Measurements from ENCODE around the gene ADPRHL1.
"Not testable (repeated sequence)": the region's sequence is repeated elsewhere in the genome, so short reads cannot be mapped to it uniquely, and the experiment has no call there.

ADPRHL1 gene

GRCh38 chr13:113378825-113379224 is 74.5 kb downstream of the ADPRHL1 start:
- Histone ChIP-seq H3K4me3 (ENCODE audit: low read length) (no peak overlapping the region), H3K4me1 (ENCODE audit: control insufficient read depth, low read length) (peaks cover 12% of the 10 kb centered on the region), H4K20me1 (ENCODE audit: control insufficient read depth, insufficient read depth, low read depth, low read length) (no peaks in the 10 kb centered on the region), H3K4me2 (ENCODE audit: low read length) (no peak overlapping the region), H3F3A (ENCODE audit: control insufficient read depth, insufficient read depth) (no peaks in the 10 kb centered on the region), H3K27me3 (ENCODE audit: control insufficient read depth, low read length) (no peaks in the 10 kb centered on the region; the same call in 1 of the 2 replicates), H3K9me3 (ENCODE audit: control insufficient read depth, insufficient read depth, low read length) (no peaks in the 10 kb centered on the region), H3K9me2 (replicated peaks; ENCODE audit: control insufficient read depth, low read length) (no peaks in the 10 kb centered on the region), H3K36me3 (ENCODE audit: control insufficient read depth, low read length) (no peaks in the 10 kb centered on the region), H3K79me2 (ENCODE audit: control insufficient read depth, low read length) (no peaks in the 10 kb centered on the region), H3K27ac (ENCODE audit: low read depth, low read length) (no peak overlapping the region)
- TF ChIP-seq CTCF (IDR thresholded peaks at IDR 0.05; ENCODE audit: low read depth, low read length, poor library complexity, severe bottlenecking) (no peak), EZH2phosphoT487 (IDR thresholded peaks at IDR 0.05; ENCODE audit: borderline replicate concordance, low read length) (no peak)

GRCh38 chr13:113374511-113375175 is 78.6 kb downstream of the ADPRHL1 start:
- Histone ChIP-seq H4K20me1 (ENCODE audit: control insufficient read depth, insufficient read depth, low read depth, low read length) (no peaks in the 10 kb centered on the region), H3K36me3 (ENCODE audit: control insufficient read depth, low read length) (no peaks in the 10 kb centered on the region), H3K4me2 (ENCODE audit: low read length) (no peak overlapping the region), H3K79me2 (ENCODE audit: control insufficient read depth, low read length) (no peaks in the 10 kb centered on the region), H3K27me3 (ENCODE audit: control insufficient read depth, low read length) (no peaks in the 10 kb centered on the region), H3K4me3 (ENCODE audit: low read length) (no peak overlapping the region), H3K4me1 (ENCODE audit: control insufficient read depth, low read length) (peaks cover 12% of the 10 kb centered on the region), H3K9me3 (ENCODE audit: control insufficient read depth, insufficient read depth, low read length) (no peaks in the 10 kb centered on the region), H3K27ac (ENCODE audit: low read depth, low read length) (no peak overlapping the region), H3F3A (ENCODE audit: control insufficient read depth, insufficient read depth) (no peaks in the 10 kb centered on the region), H3K9me2 (replicated peaks; ENCODE audit: control insufficient read depth, low read length) (no peaks in the 10 kb centered on the region)
- TF ChIP-seq CTCF (IDR thresholded peaks at IDR 0.05; ENCODE audit: low read depth, low read length, poor library complexity, severe bottlenecking) (no peak), EZH2phosphoT487 (IDR thresholded peaks at IDR 0.05; ENCODE audit: borderline replicate concordance, low read length) (no peak)

- H3K27ac ChIP-seq (ENCODE audit: low read depth, low read length), result no peak overlapping the region
- no peaks in the 10 kb centered on the region for H4K20me1 ChIP-seq (ENCODE audit: control insufficient read depth, insufficient read depth, low read depth, low read length)
- no peaks in the 10 kb centered on the region for H3K9me3 ChIP-seq (ENCODE audit: control insufficient read depth, insufficient read depth, low read length)
- no peak overlapping the region for H3K4me3 ChIP-seq (ENCODE audit: low read length)
- no peaks in the 10 kb centered on the region for H3K36me3 ChIP-seq (ENCODE audit: control insufficient read depth, low read length)
- no peaks in the 10 kb centered on the region for H3K79me2 ChIP-seq (ENCODE audit: control insufficient read depth, low read length)
- no peak for TF ChIP-seq EZH2phosphoT487 (IDR thresholded peaks at IDR 0.05; ENCODE audit: borderline replicate concordance, low read length)
- H3K4me1 ChIP-seq (ENCODE audit: control insufficient read depth, low read length), result peaks cover 12% of the 10 kb centered on the region
- H3K9me2 ChIP-seq (replicated peaks; ENCODE audit: control insufficient read depth, low read length), result no peaks in the 10 kb centered on the region
- H3K27me3 ChIP-seq (ENCODE audit: control insufficient read depth, low read length), result no peaks in the 10 kb centered on the region
- no peaks in the 10 kb centered on the region for H3F3A ChIP-seq (ENCODE audit: control insufficient read depth, insufficient read depth)
- H3K4me2 ChIP-seq (ENCODE audit: low read length), result no peak overlapping the region
These were observed 79.3 kb downstream of the ADPRHL1 start for GRCh38 chr13:113373811-113374485.

- not testable (repeated sequence) for H3K9me3 ChIP-seq (ENCODE audit: control insufficient read depth, insufficient read depth, low read length); H3K79me2 ChIP-seq (ENCODE audit: control insufficient read depth, low read length); H4K20me1 ChIP-seq (ENCODE audit: control insufficient read depth, insufficient read depth, low read depth, low read length); H3K4me2 ChIP-seq (ENCODE audit: low read length); H3K9me2 ChIP-seq (replicated peaks; ENCODE audit: control insufficient read depth, low read length); H3K36me3 ChIP-seq (ENCODE audit: control insufficient read depth, low read length); H3K27ac ChIP-seq (ENCODE audit: low read depth, low read length); H3F3A ChIP-seq (ENCODE audit: control insufficient read depth, insufficient read depth); H3K4me3 ChIP-seq (ENCODE audit: low read length); H3K4me1 ChIP-seq (ENCODE audit: control insufficient read depth, low read length); H3K27me3 ChIP-seq (ENCODE audit: control insufficient read depth, low read length)
These were observed 81.6 kb downstream of the ADPRHL1 start for GRCh38 chr13:113371701-113372100.
